HG02970 (cell line): ENCODE results near the gene GTF3C2.
A peak's percentile ranks its signal among the peaks of the same experiment; 100 is the strongest.
"Not testable (repeated sequence)": the region's sequence is repeated elsewhere in the genome, so short reads cannot be mapped to it uniquely, and the experiment has no call there.

ENCODE experiments used
- ATAC-seq: cut with Tn5 transposase; IDR thresholded peaks from one replicate; pipeline ENCODE4 v1.9.1; 2021; ENCODE audit warnings: mild to moderate bottlenecking, moderate library complexity, moderate number of reproducible peaks; ENCODE audit not compliant: unreplicated experiment, low FRiP score

GTF3C2 gene

GRCh38 chr2:27322766-27323595 is 33.6 kb downstream of the GTF3C2 start, which contains the start of gene MPV17:
TSS of gene MPV17 (minus strand) at chr2:27323097. CDS start at chr2:27322517, 580 bp downstream.
- peak; percentile 86 for ATAC-seq

- ATAC-seq: no peak
Measured at GRCh38 chr2:27322301-27322765, 34.2 kb downstream of the GTF3C2 start.

GRCh38 chr2:27320958-27321543 is 35.5 kb downstream of the GTF3C2 start:
- ATAC-seq: no peak

- ATAC-seq: not testable (repeated sequence)
Measured at GRCh38 chr2:27319839-27320238, 36.7 kb downstream of the GTF3C2 start.

- ATAC-seq: no peak
Measured at GRCh38 chr2:27316655-27317412, 39.7 kb downstream of the GTF3C2 start.

GRCh38 chr2:27315122-27315521 is 41.4 kb downstream of the GTF3C2 start:
- no peak for ATAC-seq

GRCh38 chr2:27314709-27315108 is 41.9 kb downstream of the GTF3C2 start:
- no peak for ATAC-seq

GRCh38 chr2:27313882-27314645 is 42.5 kb downstream of the GTF3C2 start:
- ATAC-seq: no peak

GRCh38 chr2:27312152-27312551 is 44.4 kb downstream of the GTF3C2 start:
- ATAC-seq: no peak

GRCh38 chr2:27309651-27310050 is 46.9 kb downstream of the GTF3C2 start:
- no peak for ATAC-seq

GRCh38 chr2:27308359-27308881 is 48.1 kb downstream of the GTF3C2 start, which contains the start of gene UCN:
TSS of gene UCN (minus strand) at chr2:27308445. CDS start at chr2:27307895, 550 bp downstream.
- ATAC-seq: no peak

- ATAC-seq: no peak
Measured at GRCh38 chr2:27307545-27308358, 48.8 kb downstream of the GTF3C2 start.

- no peak for ATAC-seq
Measured at GRCh38 chr2:27307287-27307544, 49.3 kb downstream of the GTF3C2 start.

- no peak for ATAC-seq
Measured at GRCh38 chr2:27306573-27307286, 49.8 kb downstream of the GTF3C2 start.

- ATAC-seq: no peak
Measured at GRCh38 chr2:27306136-27306535, 50.4 kb downstream of the GTF3C2 start.

GRCh38 chr2:27305516-27305915 is 51.0 kb downstream of the GTF3C2 start:
- no peak for ATAC-seq

GRCh38 chr2:27304488-27305240 is 51.9 kb downstream of the GTF3C2 start:
- ATAC-seq: no peak
